Hepatocyte (in vitro differentiated cells): Measurements from ENCODE around the gene SYNE4. TPM values are rescaled to one million over a fixed set of nuclear protein-coding genes. Genes with fewer than 3 reads are reported as not detected.
A peak's percentile ranks its signal among the peaks of the same experiment; 100 is the strongest.

Experiments
- DNase-seq: peaks from one replicate; pipeline ENCODE4 v3.0.0-alpha.2; 2016; ENCODE audit warnings: low spot score
- H2AFZ ChIP-seq: fragments of 200-600 bp; sonication (generic); 2 replicates; pipeline ENCODE4 v1.6.0; 2016; ENCODE audit warnings: antibody characterized with exemption, mild to moderate bottlenecking
- H3K27ac ChIP-seq: fragments of 200-600 bp; sonication (generic); 2 replicates; pipeline ENCODE4 v1.5.1; 2016; ENCODE audit warnings: mild to moderate bottlenecking
- H3K27me3 ChIP-seq: fragments of 200-600 bp; sonication (generic); 2 replicates; pipeline ENCODE4 v1.6.1; 2016
- H3K36me3 ChIP-seq: fragments of 200-600 bp; sonication (generic); replicated peaks from 2 replicates; pipeline ENCODE4 v1.5.1; 2016; ENCODE audit warnings: low read depth; ENCODE audit not compliant: insufficient read depth
- H3K4me1 ChIP-seq: fragments of 200-600 bp; sonication (generic); 2 replicates; pipeline ENCODE4 v1.5.1; 2016; ENCODE audit warnings: mild to moderate bottlenecking, moderate library complexity; ENCODE audit not compliant: insufficient read depth
- H3K4me2 ChIP-seq: fragments of 200-600 bp; sonication (generic); 2 replicates; pipeline ENCODE4 v1.6.0; 2016
- H3K4me3 ChIP-seq: fragments of 200-600 bp; sonication (generic); 2 replicates; pipeline ENCODE4 v1.5.1; 2016; ENCODE audit warnings: mild to moderate bottlenecking
- H3K79me2 ChIP-seq: fragments of 200-600 bp; sonication (generic); 2 replicates; pipeline ENCODE4 v1.6.0; 2017; ENCODE audit warnings: mild to moderate bottlenecking
- H3K9me2 ChIP-seq: fragments of 200-600 bp; sonication (generic); replicated peaks from 2 replicates; pipeline ENCODE4 v1.6.0; 2017; ENCODE audit warnings: mild to moderate bottlenecking; ENCODE audit not compliant: insufficient read depth
- H3K9me3 ChIP-seq: fragments of 200-600 bp; sonication (generic); 2 replicates; pipeline ENCODE4 v1.5.1; 2016; ENCODE audit warnings: low read depth, mild to moderate bottlenecking
- H4K20me1 ChIP-seq: fragments of 200-600 bp; sonication (generic); 2 replicates; pipeline ENCODE4 v1.6.0; 2016; ENCODE audit warnings: mild to moderate bottlenecking; ENCODE audit not compliant: insufficient read depth, poor library complexity, severe bottlenecking
- CTCF ChIP-seq: fragments of 200-600 bp; sonication (generic); IDR thresholded peaks from 2 replicates; pipeline ENCODE4 v1.5.1; 2016; ENCODE audit warnings: antibody characterized with exemption, mild to moderate bottlenecking; ENCODE audit not compliant: poor library complexity
- EZH2 ChIP-seq: fragments of 200-600 bp; sonication (generic); IDR thresholded peaks from 2 replicates; pipeline ENCODE4 v1.6.1; 2016; ENCODE audit warnings: antibody characterized with exemption, mild to moderate bottlenecking, borderline replicate concordance
- EZH2phosphoT487 ChIP-seq: fragments of 200-600 bp; sonication (generic); IDR thresholded peaks from one replicate; pipeline ENCODE4 v1.6.1; 2018; ENCODE audit warnings: antibody characterized with exemption, mild to moderate bottlenecking, low read depth, moderate library complexity; ENCODE audit not compliant: unreplicated experiment, severe bottlenecking
- WGBS: methylation state at CpG from one replicate; pipeline ENCODE4 v1.1.6; 2016; ENCODE audit warnings: low lambda C conversion rate; ENCODE audit errors: missing lambda C conversion rate; 5-methylcytosine and 5-hydroxymethylcytosine counted together
- polyA plus RNA-seq: library from polyadenylated mRNA; unstranded; fragments of >200 nt; fragmentation: Nextera tagmentation; extraction: Ambion mirVana; gene quantifications from 2 replicates; pipeline ENCODE4 v1.2.1, GENCODE V29; 2016
- total RNA-seq: library from RNA; depleted of rRNA; stranded (reverse); fragments of >200 nt; gene quantifications from 2 replicates; pipeline ENCODE4 v1.2.3, GENCODE V29; 2014

The SYNE4 gene
- total and polyA plus RNA-seq, 2 experiments from 2014 or later, result 6.5 to 19.8 TPM

GRCh38 chr19:36019061-36019670, 10.6 kb upstream of the SYNE4 start:
- Histone ChIP-seq H3K27me3 (no peaks in the 10 kb centered on the region), H4K20me1 (no peaks in the 10 kb centered on the region), H3K4me2 (no peak overlapping the region), H3K36me3 (no peaks in the 10 kb centered on the region), H3K4me1 (no peaks in the 10 kb centered on the region), H3K4me3 (no peak overlapping the region), H2AFZ (no peak overlapping the region), H3K79me2 (no peaks in the 10 kb centered on the region), H3K9me2 (no peaks in the 10 kb centered on the region), H3K9me3 (no peaks in the 10 kb centered on the region), H3K27ac (no peak overlapping the region)
- no peak for DNase-seq
- 98% methylated on average over 21 of the region's 22 CpGs for WGBS
- TF ChIP-seq EZH2phosphoT487 (no peak), EZH2 (no peak), CTCF (no peak)

DNA sequence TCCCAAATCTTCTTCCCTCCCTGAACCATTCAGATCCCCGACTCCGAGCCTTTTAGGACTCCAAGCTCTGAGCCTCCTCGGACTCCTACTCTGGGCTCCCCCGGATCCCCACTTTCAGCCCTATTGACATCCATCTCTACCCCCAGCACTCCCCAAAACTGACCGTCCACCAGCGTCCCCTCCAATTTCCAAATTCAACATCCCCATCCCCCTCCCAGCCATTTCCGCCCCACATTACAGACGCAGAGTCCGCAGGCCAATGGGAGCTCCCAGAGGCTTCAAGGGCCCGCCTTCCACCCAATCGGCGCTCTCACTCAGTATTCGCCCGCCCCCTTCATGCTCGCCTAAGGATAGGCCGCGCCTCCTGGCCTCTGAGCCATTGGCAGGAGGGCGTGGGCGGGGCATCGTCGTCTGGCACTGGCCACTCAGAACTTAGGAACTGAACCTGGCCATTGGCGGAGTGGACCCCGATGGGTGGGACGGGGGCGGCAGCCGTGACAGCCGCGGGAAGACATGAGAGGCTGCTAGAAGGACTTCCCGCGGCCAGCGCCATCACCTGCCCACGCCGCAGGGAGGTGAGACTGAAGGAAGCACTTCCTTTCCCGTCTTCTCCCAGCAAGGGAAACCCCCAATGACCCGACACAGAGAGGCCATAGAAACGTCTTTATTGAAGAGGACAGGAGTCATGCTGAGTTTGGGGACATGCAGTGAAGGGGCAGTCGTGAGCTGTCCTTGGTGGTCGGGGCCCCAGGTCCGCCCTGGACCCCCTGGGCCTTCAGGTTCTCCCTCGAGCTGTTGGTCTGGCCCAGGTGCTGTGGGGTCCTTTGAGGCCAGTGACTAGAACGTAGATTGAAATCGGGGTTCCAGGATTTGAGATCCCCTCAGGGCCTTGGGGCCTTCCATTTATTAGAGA, 5.7 kb upstream of the SYNE4 start, which contains the start of gene ALKBH6:
Gene ALKBH6 (minus strand): TSS at position 202 of the 913 bp plus-strand sequence. CDS start 816 bp downstream, outside the sequence.
- Histone ChIP-seq H3K9me2 (no peaks in the 10 kb centered on the region), H3K27ac (peak within 1 kb of the TSS; percentile 2), H3K9me3 (no peaks in the 10 kb centered on the region), H3K27me3 (no peaks in the 10 kb centered on the region), H3K4me3 (peak within 1 kb of the TSS; percentile 34), H2AFZ (peak within 1 kb of the TSS; percentile 35), H3K4me2 (peak within 1 kb of the TSS; percentile 86), H4K20me1 (no peaks in the 10 kb centered on the region), H3K4me1 (peaks cover 3% of the 10 kb centered on the region), H3K36me3 (no peaks in the 10 kb centered on the region), H3K79me2 (peaks cover 5% of the 10 kb centered on the region)
- TF ChIP-seq CTCF, result no peak
- no peak for TF ChIP-seq EZH2phosphoT487
- no peak for TF ChIP-seq EZH2
- peak; percentile 100 for DNase-seq
- 3% methylated on average over 42 of the region's 42 CpGs for WGBS

GRCh38 chr19:36013280-36014011, 4.8 kb upstream of the SYNE4 start:
- WGBS, result 40% methylated on average over 14 of the region's 15 CpGs
- Histone ChIP-seq H3K4me2 (peak overlapping the region; percentile 86), H3K4me1 (peaks cover 7% of the 10 kb centered on the region), H4K20me1 (no peaks in the 10 kb centered on the region), H3K27me3 (no peaks in the 10 kb centered on the region), H3K9me3 (no peaks in the 10 kb centered on the region), H3K36me3 (no peaks in the 10 kb centered on the region), H3K79me2 (peaks cover 5% of the 10 kb centered on the region), H3K27ac (peak overlapping the region; percentile 2), H3K4me3 (peak overlapping the region; percentile 34), H3K9me2 (no peaks in the 10 kb centered on the region), H2AFZ (peak overlapping the region; percentile 35)
- TF ChIP-seq CTCF, result no peak
- TF ChIP-seq EZH2, result no peak
- no peak for TF ChIP-seq EZH2phosphoT487
- no peak for DNase-seq
